Measurements from ENCODE around the gene FAM227A. TPM values are rescaled to one million over a fixed set of nuclear protein-coding genes. Genes with fewer than 3 reads are reported as not detected.

The FAM227A gene
- total and polyA plus RNA-seq, 2 of the 4 experiments (the other 2 are of a cell fraction), result 1.3 to 1.4 TPM

GRCh38 chr22:38699143-38699542 is 43.0 kb upstream of the FAM227A start:
- peak overlapping the region; percentile 93; the same call in 1 of the 2 replicates for H3K56ac ChIP-seq (ENCODE audit: extremely low read depth, insufficient read depth, low read length)
- peaks cover 2% of the 10 kb centered on the region; the same call in 1 of the 2 replicates for H3K36me3 ChIP-seq (ENCODE audit: control insufficient read depth, insufficient read depth, low read length)
- peak overlapping the region; percentile 4 for H2AK9ac ChIP-seq (replicated peaks; ENCODE audit: low read depth, low read length, poor library complexity)
- H4K8ac ChIP-seq (ENCODE audit: low read depth in 2 of 2, low read length in 2 of 2), result peak overlapping the region in 1 of 2 experiments; percentile 6; a peak in 2 of 4 replicates
- dilution Hi-C loops (cut with HindIII; ENCODE audit: low sequenced_read_pairs, unreplicated experiment) (no loop called here), in situ Hi-C loops (cut with MboI; ENCODE audit: low sequenced_read_pairs) (no loop called here), intact Hi-C loops (cut with micrococcal nuclease) (no loop called here)
- H3K4me3 ChIP-seq (ENCODE audit: insufficient read depth, low read depth, low read length), result peak overlapping the region; percentile 96
- H4K20me1 ChIP-seq (ENCODE audit: insufficient read depth, low read length), result peaks cover 14% of the 10 kb centered on the region; the same call in 1 of the 2 replicates
- H2BK20ac ChIP-seq (ENCODE audit: low read depth, low read length), result no peak overlapping the region
- peak overlapping the region; percentile 13; the same call in 1 of the 2 replicates for H4K91ac ChIP-seq (ENCODE audit: insufficient read depth, low read depth, low read length)
- H3K27me3 ChIP-seq (ENCODE audit: control insufficient read depth, insufficient read depth, low read length), result no peaks in the 10 kb centered on the region
- DNase-seq (no peak), ATAC-seq (ENCODE audit: low read depth) (no peak)
- peak overlapping the region; percentile 92; the same call in 1 of the 2 replicates for H3K4ac ChIP-seq (ENCODE audit: low read depth, low read length)
- H3K27ac ChIP-seq (ENCODE audit: insufficient read depth, low read length), result peak overlapping the region; percentile 5; the same call in 1 of the 2 replicates
- H2BK120ac ChIP-seq (ENCODE audit: low read depth, low read length), result no peak overlapping the region
- peak overlapping the region; percentile 68; the same call in 1 of the 2 replicates for H3K14ac ChIP-seq (replicated peaks; ENCODE audit: low read depth, low read length)
- TF ChIP-seq MAZ (IDR thresholded peaks at IDR 0.05; ENCODE audit: borderline replicate concordance, low read depth, low read length) (no peak), CTCF (conservative IDR thresholded peaks at IDR 0.05; ENCODE audit: low read depth, low read length) (no peak), MAFK (IDR thresholded peaks at IDR 0.05; ENCODE audit: low read depth, low read length) (no peak), USF2 (IDR thresholded peaks at IDR 0.05; ENCODE audit: low read depth, low read length) (no peak), CHD1 (IDR thresholded peaks at IDR 0.05; ENCODE audit: low read depth, low read length) (no peak), RAD21 (IDR thresholded peaks at IDR 0.05; ENCODE audit: low read length) (no peak), FOS (IDR thresholded peaks at IDR 0.05; ENCODE audit: low read depth, low read length) (no peak), RCOR1 (IDR thresholded peaks at IDR 0.05; ENCODE audit: insufficient replicate concordance, low read length) (no peak), SMC3 (IDR thresholded peaks at IDR 0.05; ENCODE audit: low read depth, low read length) (no peak), BHLHE40 (IDR thresholded peaks at IDR 0.05; ENCODE audit: low read depth, low read length) (no peak), RFX5 (IDR thresholded peaks at IDR 0.05; ENCODE audit: low read depth, low read length) (no peak)
- H3K9me3 ChIP-seq (ENCODE audit: control insufficient read depth, insufficient read depth, low read length), result no peaks in the 10 kb centered on the region
- WGBS, 2 experiments (ENCODE audit: extremely low coverage in 2 of 2, insufficient read length in 1 of 2), result 83% methylated on average over 1 of the region's 5 CpGs; no CpG with 5 or more reads in 1 of the 2 experiments
- H3K4me1 ChIP-seq (ENCODE audit: control insufficient read depth, insufficient read depth, low read length), result peaks cover 11% of the 10 kb centered on the region
- H3K23ac ChIP-seq (ENCODE audit: low read depth, low read length), result peak overlapping the region; percentile 74
- CTCF ChIA-PET, result interaction anchor here (0.9 to 1.1 kb wide), 2 partner anchors 17 to 647 kb away, joined by 3 read pairs; partner anchors contain the start of gene TOMM22
- H2AFZ ChIP-seq (replicated peaks; ENCODE audit: low read length, poor library complexity), result no peak overlapping the region
- peaks cover 19 to 53% of the 10 kb centered on the region in 2 experiments for H3K79me1 ChIP-seq (ENCODE audit: low read depth in 1 of 2, low read length in 2 of 2)
- peak overlapping the region; percentile 100 for H3K4me2 ChIP-seq (ENCODE audit: low read depth, low read length)
- peak overlapping the region; percentile 88 for H2BK5ac ChIP-seq (ENCODE audit: low read depth, low read length, poor library complexity, severe bottlenecking)
- no peak overlapping the region for H4K5ac ChIP-seq (ENCODE audit: low read depth, low read length)
- H3K18ac ChIP-seq (ENCODE audit: low read depth, low read length), result no peak overlapping the region
- H3K9ac ChIP-seq (ENCODE audit: low read depth, low read length), result peak overlapping the region; percentile 99
- POLR2A ChIA-PET (ENCODE audit: unreplicated experiment), result no interaction called here
- peaks cover 17% of the 10 kb centered on the region for H3K9me1 ChIP-seq (ENCODE audit: insufficient read depth, low read length)
- no TSS peak for BruUV-seq (replicated peaks)
- no peak overlapping the region for H2BK15ac ChIP-seq (ENCODE audit: low read depth, low read length)
- peak overlapping the region; percentile 85; the same call in 1 of the 2 replicates for H2AK5ac ChIP-seq (ENCODE audit: low read depth, low read length)

All from IMR-90 (cell line).